ENCODE results near the gene GPR179.

GPR179 gene

GRCh38 chr17:38324772-38325171 lies 19.0 kb downstream of the GPR179 start:
- no peak overlapping the region for H3K4me2 ChIP-seq (ENCODE audit: low read length)
- H4K20me1 ChIP-seq (ENCODE audit: control insufficient read depth, insufficient read depth, low read depth, low read length) = peaks cover 3% of the 10 kb centered on the region; the same call in 1 of the 2 replicates
- H3K4me1 ChIP-seq (ENCODE audit: control insufficient read depth, low read length) = peaks cover 32% of the 10 kb centered on the region
- peaks cover 29% of the 10 kb centered on the region for H3K36me3 ChIP-seq (ENCODE audit: control insufficient read depth, low read length)
- H3K4me3 ChIP-seq (ENCODE audit: low read length) = no peak overlapping the region
- H3K27me3 ChIP-seq (ENCODE audit: control insufficient read depth, low read length) = no peaks in the 10 kb centered on the region
- TF ChIP-seq CTCF (IDR thresholded peaks at IDR 0.05; ENCODE audit: low read depth, low read length, poor library complexity, severe bottlenecking) (no peak), EZH2phosphoT487 (IDR thresholded peaks at IDR 0.05; ENCODE audit: borderline replicate concordance, low read length) (no peak)
- no peaks in the 10 kb centered on the region for H3K9me2 ChIP-seq (replicated peaks; ENCODE audit: control insufficient read depth, low read length)
- no peaks in the 10 kb centered on the region for H3K79me2 ChIP-seq (ENCODE audit: control insufficient read depth, low read length)
- H3K27ac ChIP-seq (ENCODE audit: low read depth, low read length) = no peak overlapping the region
- H3F3A ChIP-seq (ENCODE audit: control insufficient read depth, insufficient read depth) = peaks cover 5% of the 10 kb centered on the region; the same call in 1 of the 2 replicates
- H3K9me3 ChIP-seq (ENCODE audit: control insufficient read depth, insufficient read depth, low read length) = no peaks in the 10 kb centered on the region

GRCh38 chr17:38324141-38324697 lies 19.5 kb downstream of the GPR179 start:
- no peaks in the 10 kb centered on the region for H3K79me2 ChIP-seq (ENCODE audit: control insufficient read depth, low read length)
- TF ChIP-seq EZH2phosphoT487 (IDR thresholded peaks at IDR 0.05; ENCODE audit: borderline replicate concordance, low read length) (no peak), CTCF (IDR thresholded peaks at IDR 0.05; ENCODE audit: low read depth, low read length, poor library complexity, severe bottlenecking) (no peak)
- peaks cover 5% of the 10 kb centered on the region; the same call in 1 of the 2 replicates for H3F3A ChIP-seq (ENCODE audit: control insufficient read depth, insufficient read depth)
- no peaks in the 10 kb centered on the region for H3K9me2 ChIP-seq (replicated peaks; ENCODE audit: control insufficient read depth, low read length)
- H3K4me3 ChIP-seq (ENCODE audit: low read length) = no peak overlapping the region
- H3K27me3 ChIP-seq (ENCODE audit: control insufficient read depth, low read length) = no peaks in the 10 kb centered on the region
- H4K20me1 ChIP-seq (ENCODE audit: control insufficient read depth, insufficient read depth, low read depth, low read length) = peaks cover 3% of the 10 kb centered on the region; the same call in 1 of the 2 replicates
- H3K27ac ChIP-seq (ENCODE audit: low read depth, low read length) = no peak overlapping the region
- peaks cover 32% of the 10 kb centered on the region for H3K4me1 ChIP-seq (ENCODE audit: control insufficient read depth, low read length)
- H3K4me2 ChIP-seq (ENCODE audit: low read length) = no peak overlapping the region
- no peaks in the 10 kb centered on the region for H3K9me3 ChIP-seq (ENCODE audit: control insufficient read depth, insufficient read depth, low read length)
- H3K36me3 ChIP-seq (ENCODE audit: control insufficient read depth, low read length) = peaks cover 29% of the 10 kb centered on the region

- no peaks in the 10 kb centered on the region for H3K9me3 ChIP-seq (ENCODE audit: control insufficient read depth, insufficient read depth, low read length)
- H3K27ac ChIP-seq (ENCODE audit: low read depth, low read length) = no peak overlapping the region
- no peak overlapping the region for H3K4me3 ChIP-seq (ENCODE audit: low read length)
- H3K4me1 ChIP-seq (ENCODE audit: control insufficient read depth, low read length) = peaks cover 25% of the 10 kb centered on the region
- TF ChIP-seq EZH2phosphoT487 (IDR thresholded peaks at IDR 0.05; ENCODE audit: borderline replicate concordance, low read length) (no peak), CTCF (IDR thresholded peaks at IDR 0.05; ENCODE audit: low read depth, low read length, poor library complexity, severe bottlenecking) (no peak)
- peaks cover 3% of the 10 kb centered on the region; the same call in 1 of the 2 replicates for H4K20me1 ChIP-seq (ENCODE audit: control insufficient read depth, insufficient read depth, low read depth, low read length)
- H3K79me2 ChIP-seq (ENCODE audit: control insufficient read depth, low read length) = no peaks in the 10 kb centered on the region
- H3K4me2 ChIP-seq (ENCODE audit: low read length) = no peak overlapping the region
- no peaks in the 10 kb centered on the region for H3K9me2 ChIP-seq (replicated peaks; ENCODE audit: control insufficient read depth, low read length)
- H3K36me3 ChIP-seq (ENCODE audit: control insufficient read depth, low read length) = peaks cover 31% of the 10 kb centered on the region
- H3K27me3 ChIP-seq (ENCODE audit: control insufficient read depth, low read length) = no peaks in the 10 kb centered on the region
- peaks cover 5% of the 10 kb centered on the region; the same call in 1 of the 2 replicates for H3F3A ChIP-seq (ENCODE audit: control insufficient read depth, insufficient read depth)
Measured at GRCh38 chr17:38322897-38323296, 20.9 kb downstream of the GPR179 start.
